Upper lobe of left lung (tissue), 4 donors: Measurements from ENCODE around the gene DCP1B.

Experiments used
- EP300 ChIP-seq, 4 donors: sonication (generic); formaldehyde crosslinking; IDR thresholded peaks; one replicate each; pipeline ENCODE4 v1.5.1; 2017; ENCODE audit warnings: antibody characterized with exemption in 4 of 4, control low read depth in 2 of 4
- POLR2A ChIP-seq, 4 donors: fragments of 450-650 bp; IDR thresholded peaks; one replicate each; pipeline ENCODE4 v1.5.1; 2016 to 2017; ENCODE audit warnings: antibody characterized with exemption in 4 of 4, mild to moderate bottlenecking in 2 of 4

DNA sequence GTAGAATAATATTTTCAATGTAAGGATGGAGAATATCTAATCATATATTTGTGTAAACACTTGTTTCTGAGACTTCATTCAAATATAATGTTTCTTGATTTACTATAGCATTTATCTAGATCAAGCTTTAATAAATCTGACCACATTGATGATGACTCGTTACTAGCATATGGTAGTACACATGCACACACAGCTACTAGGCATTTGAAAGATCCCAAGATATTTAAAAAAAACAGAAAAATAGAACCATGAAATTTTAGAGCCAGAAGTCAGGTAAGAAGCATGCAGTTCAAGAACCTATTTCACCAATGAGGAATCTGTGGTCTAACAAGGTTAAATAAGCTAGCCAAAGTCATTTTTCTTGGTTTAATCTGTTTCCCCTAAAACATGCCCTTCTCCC lies 32.0 kb downstream of the DCP1B start:
- TF ChIP-seq POLR2A (IDR thresholded peaks at IDR 0.05) (no peak), EP300 (IDR thresholded peaks at IDR 0.05) (no peak)
